HS-27A (cell line): ENCODE results near the gene BAIAP2.

Source experiments
- DNase-seq: peaks from one replicate; pipeline ENCODE4 v3.0.0-alpha.2; 2012; ENCODE audit warnings: low read depth, missing footprints

The BAIAP2 gene

GRCh38 chr17:81111066-81111465 is 76.1 kb downstream of the BAIAP2 start:
- DNase-seq = no peak

- DNase-seq = no peak
These were observed 77.5 kb downstream of the BAIAP2 start for GRCh38 chr17:81112450-81112849.

- no peak for DNase-seq
These were observed 78.3 kb downstream of the BAIAP2 start for GRCh38 chr17:81113158-81113724.

GRCh38 chr17:81114351-81115093 is 79.6 kb downstream of the BAIAP2 start:
- no peak for DNase-seq

- no peak for DNase-seq
These were observed 80.3 kb downstream of the BAIAP2 start for GRCh38 chr17:81115219-81115618.

GRCh38 chr17:81115749-81116464 is 81.0 kb downstream of the BAIAP2 start:
- DNase-seq = no peak

- DNase-seq = no peak
These were observed 81.8 kb downstream of the BAIAP2 start for GRCh38 chr17:81116704-81117103.

GRCh38 chr17:81117672-81118198 is 82.8 kb downstream of the BAIAP2 start:
- DNase-seq = no peak

- DNase-seq = no peak
These were observed 83.6 kb downstream of the BAIAP2 start for GRCh38 chr17:81118308-81119221.

- no peak for DNase-seq
These were observed 84.5 kb downstream of the BAIAP2 start for GRCh38 chr17:81119223-81120148.

GRCh38 chr17:81120149-81120484 is 85.2 kb downstream of the BAIAP2 start:
- no peak for DNase-seq

- DNase-seq = no peak
These were observed 86.0 kb downstream of the BAIAP2 start for GRCh38 chr17:81120695-81121621.

- no peak for DNase-seq
These were observed 87.1 kb downstream of the BAIAP2 start for GRCh38 chr17:81121841-81122733.

GRCh38 chr17:81123052-81124048 is 88.4 kb downstream of the BAIAP2 start:
- DNase-seq = no peak

GRCh38 chr17:81124377-81124776 is 89.4 kb downstream of the BAIAP2 start:
- no peak for DNase-seq

- no peak for DNase-seq
These were observed 90.7 kb downstream of the BAIAP2 start for GRCh38 chr17:81125573-81126081.
